Ramos (cell line): ENCODE data around the gene ATAT1.

ENCODE experiments used
- in situ Hi-C: fragments of 300-500 bp; cut with MboI; formaldehyde crosslinking; loops from one replicate; pipeline ENCODE4 v1.14.3; 2022; ENCODE audit warnings: low sequenced_read_pairs; ENCODE audit not compliant: unreplicated experiment

ATAT1 gene

DNA sequence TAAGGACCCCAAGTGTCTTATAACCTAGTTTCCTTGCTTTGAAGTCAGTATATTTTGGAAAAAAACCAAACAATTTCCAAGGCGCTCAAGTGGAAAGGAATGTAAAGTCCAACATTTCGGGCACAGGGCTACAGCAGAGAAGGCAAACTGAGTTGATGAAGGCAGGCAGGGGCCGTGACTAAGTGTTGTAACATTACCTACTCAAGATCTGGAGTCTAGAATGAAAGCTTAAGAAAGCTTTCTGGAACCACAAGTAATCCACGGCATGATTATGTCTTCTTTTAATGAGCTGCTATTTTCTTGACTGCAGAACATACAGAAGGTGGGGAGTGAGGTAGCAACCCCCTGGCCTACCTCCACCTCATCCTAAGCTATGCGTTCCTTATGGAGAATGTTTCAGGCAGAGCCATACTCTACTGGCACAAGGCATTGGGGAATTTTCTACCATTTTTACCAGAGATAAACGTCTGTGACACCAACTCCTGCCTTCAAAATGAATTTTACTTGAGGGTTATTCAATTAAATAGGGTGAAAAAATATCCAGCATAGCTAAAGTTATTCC is 13.9 kb upstream of the ATAT1 start:
- in situ Hi-C loops, result no loop called here

DNA sequence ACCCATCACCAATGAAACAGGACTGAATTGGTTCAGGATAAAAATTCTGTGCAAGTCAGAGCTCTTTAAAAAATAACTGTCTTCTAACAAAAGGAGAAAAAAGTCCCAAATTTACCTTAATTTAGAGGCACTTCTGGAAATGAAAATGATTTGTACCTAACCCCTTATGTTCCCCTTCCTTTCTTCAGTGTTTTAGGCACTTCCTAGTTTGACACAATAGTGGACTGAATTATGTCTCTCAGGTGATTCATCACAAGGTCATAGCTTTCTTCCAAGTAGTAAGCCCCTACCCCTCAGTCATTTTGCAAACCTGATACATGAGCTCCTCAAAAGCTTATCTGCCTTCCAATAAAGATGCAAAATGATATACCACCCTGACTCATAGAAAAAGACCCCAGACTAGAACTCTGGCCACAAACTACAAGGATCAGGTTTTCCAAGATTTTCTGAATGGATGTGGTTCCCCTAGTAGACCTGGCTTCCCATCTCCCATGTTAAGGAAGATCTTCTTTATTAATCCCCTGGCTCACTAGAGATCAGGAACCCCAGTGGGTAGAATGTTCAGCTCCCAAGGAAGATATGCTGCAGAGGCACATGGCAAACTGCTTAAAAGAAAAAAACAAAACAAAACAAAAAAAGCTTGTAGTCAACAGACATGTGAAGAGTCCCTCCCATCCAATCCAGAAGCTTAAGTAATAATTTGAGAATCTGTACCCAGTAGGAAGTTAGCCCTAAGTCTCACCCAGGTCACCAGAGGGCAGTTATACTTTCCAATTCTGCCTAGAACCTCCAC is 13.2 kb upstream of the ATAT1 start:
- in situ Hi-C loops, result no loop called here

DNA sequence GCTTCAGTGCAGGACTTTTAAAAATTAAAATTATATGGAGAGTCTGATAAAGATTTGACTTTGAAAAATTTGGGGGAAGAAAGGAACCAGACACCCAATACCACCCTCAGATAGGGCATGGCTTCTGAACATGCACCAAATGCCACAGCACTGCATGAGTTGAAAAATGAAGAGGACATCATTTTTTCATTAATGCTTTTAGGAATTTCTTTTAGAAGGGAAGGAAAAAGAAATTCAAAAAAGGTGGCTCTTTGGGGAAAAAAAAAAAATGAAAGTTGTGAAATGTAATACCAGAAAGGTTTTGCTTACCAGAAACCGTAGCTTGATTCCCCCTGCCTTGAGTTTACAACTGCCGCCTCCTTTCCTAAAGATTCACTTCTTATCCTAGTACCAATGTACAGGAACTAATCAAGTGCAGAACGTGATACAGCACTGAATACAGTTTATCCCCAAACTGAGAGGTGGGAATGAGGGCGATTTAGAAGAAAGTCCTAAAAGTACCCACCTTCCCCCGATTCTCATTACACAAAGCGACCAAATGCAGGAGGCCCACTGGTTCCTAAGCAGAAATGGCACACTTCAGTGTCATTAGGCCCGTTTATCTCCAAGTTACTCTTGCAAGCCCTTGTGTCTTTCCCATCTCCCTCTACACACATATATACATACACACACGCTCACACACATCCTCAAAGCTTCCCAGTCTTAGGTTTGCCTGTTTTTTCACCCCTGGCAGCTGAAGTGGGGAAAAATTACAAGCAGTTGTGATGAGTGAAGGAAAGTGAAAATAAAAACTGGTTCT is 12.4 kb upstream of the ATAT1 start:
- in situ Hi-C loops, result no loop called here

DNA sequence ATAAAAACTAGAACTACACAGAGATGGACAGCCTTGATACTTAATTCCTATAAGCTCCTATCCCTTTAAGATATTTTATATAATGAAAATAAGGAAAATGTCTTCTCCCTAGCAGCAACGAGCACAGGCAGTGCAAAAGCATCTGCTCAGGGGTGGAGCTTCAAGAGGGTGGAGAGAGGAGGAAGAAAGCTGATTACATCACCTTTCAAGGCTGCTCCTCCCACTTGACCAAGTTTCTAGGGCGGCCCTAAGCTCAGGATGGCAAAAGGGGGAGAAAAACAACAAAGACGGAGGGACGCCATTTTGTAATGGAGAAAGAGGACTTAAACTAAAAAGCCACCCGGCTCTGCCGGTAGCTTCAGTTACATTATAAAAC is 11.8 kb upstream of the ATAT1 start:
- in situ Hi-C loops, result no loop called here

DNA sequence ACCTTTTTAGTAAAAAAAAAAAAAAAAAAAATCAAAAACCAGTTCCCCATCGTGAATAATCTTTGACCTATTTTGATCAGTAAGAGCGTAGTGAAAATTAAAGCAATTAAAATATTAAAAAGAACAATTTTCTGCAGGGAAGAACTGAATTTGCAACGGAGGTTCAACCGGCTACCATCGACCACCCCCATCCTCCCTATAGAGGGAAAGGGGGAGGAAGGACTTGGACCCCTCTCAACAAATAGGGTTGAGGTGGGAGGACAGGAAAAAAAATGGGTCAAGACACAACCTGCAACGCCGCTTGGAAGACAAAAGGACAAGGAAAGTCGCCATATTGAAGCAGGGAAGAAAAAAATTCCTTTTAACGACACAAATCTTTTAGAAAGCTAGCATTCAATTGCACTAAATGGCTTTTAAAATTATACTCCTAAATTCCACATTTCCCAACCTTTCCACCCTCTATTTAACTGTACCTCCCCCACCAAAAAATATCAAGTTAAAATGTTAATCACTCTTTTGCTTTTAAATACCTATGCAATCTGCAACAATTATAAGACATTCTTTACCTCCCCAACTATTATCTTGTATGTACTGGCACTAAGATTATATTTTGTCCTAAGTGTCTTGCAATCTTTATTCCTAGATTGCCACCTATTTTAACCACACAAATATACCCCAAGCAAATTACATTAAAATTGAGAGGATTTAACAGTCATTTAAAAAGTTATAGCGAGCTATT is 11.3 kb upstream of the ATAT1 start:
- in situ Hi-C loops, result no loop called here

DNA sequence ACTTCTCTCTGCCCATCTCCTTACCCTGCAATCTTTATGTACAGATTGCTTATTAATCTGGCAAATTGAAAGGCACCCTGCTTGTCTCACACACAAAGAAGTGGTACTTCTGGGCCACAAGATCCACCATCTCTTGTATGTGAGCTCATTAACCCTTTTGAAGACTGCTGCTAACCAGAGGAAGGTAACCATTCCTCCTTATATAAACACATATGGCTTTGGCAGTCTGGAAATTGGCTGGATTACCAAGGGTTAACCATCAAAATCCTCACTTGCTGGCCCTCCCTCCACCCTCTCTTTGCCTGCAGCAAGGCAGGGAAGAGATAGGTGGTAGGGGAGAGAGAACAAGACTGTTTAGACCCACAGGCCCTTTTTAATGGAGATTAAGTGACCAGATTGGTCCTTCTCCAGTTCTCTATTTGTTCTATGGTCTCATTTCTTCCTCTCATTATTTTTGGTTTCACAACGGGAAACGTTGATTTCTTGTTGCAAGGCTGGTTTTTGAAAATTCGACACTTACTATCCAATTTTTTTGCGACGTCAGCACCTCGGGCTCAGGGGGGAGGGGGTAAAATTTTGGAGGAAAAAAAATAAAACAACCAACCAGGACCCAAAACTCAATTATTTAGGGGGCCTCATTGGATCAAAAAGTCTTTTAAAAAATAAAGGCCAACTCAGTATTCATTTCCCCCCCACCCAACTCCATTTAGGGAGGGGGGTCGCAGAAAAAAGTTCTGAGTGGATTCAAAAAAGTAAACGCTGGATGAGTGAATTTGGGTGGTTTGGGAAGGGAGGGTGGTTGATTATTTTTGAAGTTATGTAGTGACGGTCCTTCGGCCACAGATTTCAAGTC is 10.5 kb upstream of the ATAT1 start:
- in situ Hi-C loops, result no loop called here

DNA sequence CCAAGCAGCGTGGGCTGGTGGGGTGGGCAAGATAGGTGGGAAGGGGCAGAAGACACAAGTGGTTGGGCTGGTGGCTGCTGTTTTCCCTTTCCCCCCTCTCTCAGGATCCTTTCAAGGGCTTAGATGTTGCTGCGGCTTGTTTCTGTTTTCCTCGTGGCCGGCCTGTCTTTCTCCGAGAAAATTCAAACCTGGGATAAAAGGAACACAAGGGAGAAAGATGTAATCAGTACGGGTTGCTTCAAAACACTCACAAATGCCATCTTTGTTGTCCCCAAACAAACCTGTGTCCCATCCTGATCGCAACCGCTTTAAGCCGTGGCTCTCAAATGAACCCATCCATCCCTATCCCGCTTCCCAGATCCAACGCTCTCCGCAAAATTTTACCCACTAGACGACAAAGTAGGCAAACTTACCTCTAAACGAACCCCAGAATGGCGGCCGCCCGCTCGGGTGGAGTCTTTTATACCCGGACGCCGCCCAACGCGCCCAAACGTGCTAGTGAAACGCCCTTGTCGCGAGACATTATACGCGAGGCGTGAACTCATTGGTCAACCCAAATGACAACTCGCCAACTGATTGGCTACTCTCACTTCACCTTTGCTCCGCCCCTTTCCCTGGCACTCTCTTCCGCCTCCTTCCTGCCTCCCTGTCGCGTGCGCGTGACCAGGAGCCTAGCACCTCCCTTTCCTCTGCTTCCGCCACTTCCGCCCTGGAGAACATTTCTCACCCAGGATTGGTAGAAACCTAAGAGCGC is 9.7 kb upstream of the ATAT1 start, which contains the start of gene PPP1R10:
TSS of gene PPP1R10 (minus strand) at position 433 of the 754 bp plus-strand sequence. CDS start 7,299 bp downstream, outside the sequence.
- in situ Hi-C loops, result no loop called here

DNA sequence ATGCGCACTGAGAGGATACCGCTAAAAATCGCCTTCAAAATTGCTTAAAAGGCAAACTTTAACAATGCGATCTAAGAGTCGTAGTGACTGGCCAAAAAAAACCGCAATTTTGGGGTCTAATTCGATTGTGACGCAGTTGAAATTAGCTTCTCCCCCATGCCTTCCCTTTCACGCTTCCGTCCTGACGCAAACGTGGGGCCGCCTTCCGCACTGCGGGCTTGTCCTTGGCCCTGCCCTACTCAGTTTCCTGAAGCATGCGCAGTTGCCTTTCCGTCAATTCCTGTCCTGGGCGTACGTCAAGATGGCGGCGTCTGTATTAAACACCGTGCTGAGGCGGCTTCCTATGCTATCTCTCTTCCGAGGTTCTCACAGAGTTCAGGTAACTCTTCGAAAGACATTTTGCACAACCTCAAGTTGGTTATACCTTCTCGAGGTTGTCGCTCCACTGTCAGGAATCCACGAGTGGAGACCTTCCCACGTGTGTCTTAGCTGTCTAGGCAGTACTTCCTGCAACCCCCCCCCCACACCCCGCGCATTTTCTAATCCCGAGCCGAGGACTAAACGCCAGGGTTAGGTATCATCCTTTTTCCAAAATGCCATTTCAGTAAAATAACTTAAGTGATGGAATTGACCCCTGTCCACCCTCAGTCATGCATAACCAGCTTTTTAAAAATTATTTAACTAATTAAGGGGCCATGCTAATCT is 9.0 kb upstream of the ATAT1 start, which contains the start of gene MRPS18B:
TSS of gene MRPS18B (plus strand) at position 276 of the 705 bp plus-strand sequence. CDS start at position 302, 26 bp downstream.
- in situ Hi-C loops, result no loop called here

DNA sequence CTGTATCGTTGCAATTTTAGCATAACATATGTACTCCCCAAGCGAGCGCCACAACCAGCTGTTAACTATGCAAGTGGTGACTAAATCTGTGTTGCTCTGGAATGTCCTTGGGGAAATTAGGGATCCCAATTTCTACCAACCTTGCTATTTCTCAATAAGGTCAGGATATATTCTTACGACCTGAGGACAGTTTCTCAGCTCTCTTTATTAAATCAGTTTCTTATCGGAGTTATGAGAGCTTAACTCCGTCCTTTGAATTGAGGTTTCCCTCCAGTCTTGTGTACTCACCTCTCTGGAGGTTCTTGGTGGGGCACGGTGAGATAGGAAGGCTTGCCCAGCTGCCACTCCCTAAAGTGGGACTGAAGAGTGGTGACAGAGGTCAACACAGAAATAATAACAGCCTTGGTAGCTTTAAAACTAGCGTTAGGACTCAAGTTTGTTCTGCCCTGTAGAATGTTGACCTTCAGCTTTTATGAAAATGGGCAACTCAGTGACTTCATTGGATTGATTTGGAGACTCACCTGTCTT is 8.3 kb upstream of the ATAT1 start:
- in situ Hi-C loops, result no loop called here

DNA sequence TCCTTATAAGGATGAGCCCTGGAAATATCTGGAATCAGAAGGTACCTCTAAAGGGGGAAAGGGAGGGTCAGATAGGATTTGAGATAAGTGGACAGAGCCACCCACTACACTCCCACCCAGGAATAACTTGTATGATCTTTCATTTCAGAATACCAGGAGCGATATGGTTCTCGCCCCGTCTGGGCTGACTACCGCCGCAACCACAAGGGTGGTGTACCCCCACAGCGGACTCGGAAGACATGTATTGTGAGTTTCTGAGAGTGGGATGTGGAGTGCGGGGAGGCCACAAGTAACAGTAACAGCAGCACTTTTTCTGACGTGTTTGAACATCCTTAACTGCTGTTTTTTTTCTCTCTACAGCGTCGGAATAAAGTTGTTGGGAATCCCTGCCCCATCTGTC is 7.1 kb upstream of the ATAT1 start:
- in situ Hi-C loops, result no loop called here

DNA sequence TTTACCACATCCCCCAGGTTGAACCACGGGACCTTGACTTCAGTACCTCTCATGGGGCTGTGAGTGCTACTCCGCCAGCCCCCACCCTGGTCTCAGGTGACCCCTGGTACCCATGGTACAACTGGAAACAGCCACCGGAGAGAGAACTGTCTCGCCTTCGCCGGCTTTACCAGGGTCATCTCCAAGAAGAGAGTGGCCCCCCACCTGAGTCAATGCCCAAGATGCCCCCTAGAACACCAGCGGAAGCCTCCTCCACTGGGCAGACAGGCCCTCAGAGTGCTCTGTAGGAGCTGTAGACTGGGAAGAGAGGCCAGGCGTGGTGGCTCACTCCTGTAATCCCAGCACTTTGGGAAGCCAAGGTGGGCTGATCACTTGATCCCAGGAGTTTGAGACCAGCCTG is 1.2 kb upstream of the ATAT1 start:
- in situ Hi-C loops, result no loop called here

DNA sequence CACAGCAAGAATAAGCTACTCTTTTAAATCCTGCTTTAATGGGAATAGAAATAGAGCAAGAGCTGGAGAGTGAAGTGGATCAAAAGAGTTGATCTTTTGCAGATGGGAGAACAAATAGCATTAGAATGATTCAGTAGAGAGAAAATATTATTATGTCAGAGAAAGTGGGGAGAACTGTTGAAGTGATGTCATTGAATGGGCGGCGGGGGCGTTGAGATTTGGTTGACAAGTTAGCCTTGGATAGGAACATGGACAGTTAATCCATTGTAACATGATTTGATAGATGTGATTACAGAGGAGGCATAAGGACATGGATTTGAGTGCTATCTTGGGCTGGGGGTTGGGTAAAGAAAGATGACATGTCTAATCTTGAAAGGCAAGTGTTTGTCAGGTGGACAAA is 9.2 kb downstream of the ATAT1 start:
- in situ Hi-C loops, result no loop called here

DNA sequence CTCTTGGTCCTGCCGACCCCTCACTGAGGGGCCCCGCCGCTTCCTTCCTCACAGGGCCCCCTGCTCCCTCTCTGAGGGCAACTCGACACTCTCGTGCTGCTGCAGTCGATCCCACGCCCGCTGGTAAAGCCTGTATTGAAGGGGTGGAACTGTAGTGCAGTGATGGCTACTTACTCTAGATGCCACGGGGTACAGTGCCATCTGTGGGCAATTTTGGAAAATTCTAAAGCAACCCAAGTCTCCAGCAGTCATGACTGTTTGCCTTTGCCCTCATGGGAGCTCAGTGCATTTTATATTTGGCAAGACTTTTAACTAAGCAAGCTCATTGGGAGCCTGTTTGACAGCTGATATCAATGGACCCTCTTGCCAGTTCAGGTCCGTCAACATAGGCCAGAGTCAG is 13.8 kb downstream of the ATAT1 start:
- in situ Hi-C loops, result no loop called here

DNA sequence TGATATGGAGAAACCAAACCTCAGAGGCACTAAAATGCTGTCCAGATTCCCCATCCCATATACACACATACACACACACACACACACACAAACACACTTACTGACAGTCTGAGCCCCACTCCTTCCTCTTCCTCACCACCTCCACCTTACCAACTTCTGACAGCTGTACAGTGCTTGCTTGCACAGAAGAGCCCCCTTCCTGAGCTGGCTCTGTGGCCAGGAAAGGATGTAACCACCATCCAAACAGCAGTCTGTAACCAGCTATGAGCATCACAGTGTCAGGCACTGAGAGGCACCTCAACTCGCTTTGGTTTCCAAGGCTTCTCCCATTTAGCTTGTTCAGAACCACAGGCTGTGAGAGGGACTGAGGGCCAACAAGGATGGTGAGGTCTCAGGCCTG is 14.4 kb downstream of the ATAT1 start:
- in situ Hi-C loops, result no loop called here

DNA sequence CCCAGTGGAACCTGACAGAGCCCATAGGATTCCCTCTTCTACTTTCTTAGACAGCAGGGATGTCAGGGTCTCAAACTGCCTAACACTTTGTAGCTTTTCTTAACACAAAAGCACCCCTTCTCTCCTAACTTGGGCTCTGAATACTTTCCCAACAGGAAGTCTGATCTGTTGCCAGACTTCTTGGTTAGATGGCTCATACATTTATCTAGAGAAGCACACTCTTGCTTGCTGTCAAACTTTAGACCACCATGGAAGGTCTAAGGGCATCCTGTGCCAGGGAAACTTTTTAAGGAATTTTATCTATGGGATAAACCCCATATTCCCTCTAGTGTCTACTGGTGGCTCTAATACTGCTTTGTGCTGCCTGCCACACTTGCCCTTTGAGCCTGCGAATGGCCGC is 17.0 kb downstream of the ATAT1 start:
- in situ Hi-C loops, result no loop called here

DNA sequence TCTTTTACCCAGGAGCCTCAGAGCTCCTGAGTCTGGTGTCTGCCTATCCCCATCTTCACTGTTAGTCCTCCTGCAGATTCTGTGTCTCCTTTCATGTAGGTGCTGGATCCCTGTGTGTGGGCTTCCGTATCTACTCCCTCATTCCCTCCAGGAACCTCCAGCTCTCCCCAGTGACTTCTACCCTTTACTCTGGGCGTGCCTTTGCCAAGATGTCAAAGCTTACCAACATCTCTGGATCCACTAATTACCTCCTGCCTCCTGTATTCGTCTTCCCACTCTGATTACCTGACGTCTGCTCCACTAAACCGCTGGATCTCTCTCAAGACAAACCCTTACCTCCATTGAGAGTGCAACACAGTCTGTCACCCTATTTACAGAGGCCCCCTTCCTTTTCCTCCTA is 18.1 kb downstream of the ATAT1 start:
- in situ Hi-C loops, result no loop called here

DNA sequence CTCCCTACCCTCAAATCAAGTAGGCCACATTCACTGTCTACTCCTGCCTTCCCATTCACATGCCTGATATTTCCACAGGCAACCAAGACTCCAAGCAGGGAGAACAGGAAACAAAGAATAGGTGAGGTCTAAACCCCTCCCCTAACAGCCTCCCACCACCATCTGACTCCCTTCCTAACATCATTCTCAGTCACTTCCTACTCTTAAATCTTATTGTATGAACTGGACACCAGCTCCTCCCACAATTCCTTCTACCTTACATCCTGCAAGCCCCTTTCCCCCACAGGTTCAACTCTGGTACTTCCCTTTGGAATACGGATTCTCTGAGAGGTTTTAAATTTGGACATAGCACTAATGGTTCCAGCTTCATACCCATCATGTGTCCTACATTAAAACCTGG is 19.3 kb downstream of the ATAT1 start:
- in situ Hi-C loops, result no loop called here
